GM19025 (cell line): ENCODE measurements around the gene STARD4.

Experiments used
- ATAC-seq: cut with Tn5 transposase; IDR thresholded peaks from one replicate; pipeline ENCODE4 v1.9.1; 2021; ENCODE audit warnings: mild to moderate bottlenecking, low read depth, moderate library complexity; ENCODE audit not compliant: unreplicated experiment

The STARD4 gene

DNA sequence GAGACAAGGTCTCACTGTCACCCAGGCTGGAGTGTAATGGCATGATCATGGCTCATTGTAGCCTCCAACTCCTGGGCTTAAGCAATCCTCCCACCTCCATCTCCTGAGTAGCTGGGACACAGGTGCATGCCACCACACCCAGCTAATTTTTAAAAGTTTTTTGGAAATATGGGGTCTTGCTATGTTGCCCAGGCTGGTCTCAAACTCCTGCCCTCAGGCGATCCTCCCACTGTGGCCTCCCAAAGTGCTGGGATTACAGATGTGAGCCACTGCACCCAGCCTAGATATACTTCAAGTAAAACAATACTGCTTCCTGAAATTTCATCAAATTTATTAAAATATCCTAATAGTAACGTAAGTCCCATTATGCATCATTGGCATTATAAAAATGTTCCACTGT lies 33.4 kb downstream of the STARD4 start:
- ATAC-seq = no peak

DNA sequence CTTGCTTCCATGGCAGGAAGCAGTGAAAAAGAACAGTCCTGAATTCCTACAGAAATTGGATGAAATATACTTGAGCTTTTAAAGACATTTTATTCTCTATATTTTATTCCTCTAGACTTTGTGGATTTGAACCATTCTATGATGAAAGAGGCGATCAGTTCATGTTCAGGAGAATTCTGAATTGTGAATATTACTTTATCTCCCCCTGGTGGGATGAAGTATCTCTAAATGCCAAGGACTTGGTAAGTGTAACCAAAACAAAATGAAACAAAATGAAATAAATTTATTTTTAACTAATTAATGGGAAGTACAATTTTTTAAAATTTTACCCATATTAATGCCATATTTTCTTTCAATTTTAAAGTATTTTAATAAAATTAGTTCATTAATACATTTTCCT lies 34.1 kb downstream of the STARD4 start:
- no peak for ATAC-seq

DNA sequence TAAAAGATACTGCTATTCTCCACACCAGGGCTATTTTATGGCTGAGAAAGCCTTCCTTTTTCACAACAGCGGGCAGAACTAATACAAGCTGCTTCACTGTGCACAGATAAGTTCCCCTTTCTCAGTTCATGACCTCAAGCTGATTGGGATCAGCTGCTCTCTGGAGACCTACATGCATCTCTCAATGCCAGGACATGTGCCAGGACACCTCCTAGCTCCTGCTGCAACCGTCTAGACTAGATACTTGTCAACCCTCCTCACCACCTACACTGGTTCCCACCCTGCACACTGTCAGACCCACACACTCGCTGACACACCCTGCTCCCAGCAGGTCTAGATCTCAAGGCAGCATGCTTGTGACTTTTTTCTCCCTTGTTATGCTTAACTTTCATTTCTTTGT lies 39.8 kb downstream of the STARD4 start:
- no peak for ATAC-seq

DNA sequence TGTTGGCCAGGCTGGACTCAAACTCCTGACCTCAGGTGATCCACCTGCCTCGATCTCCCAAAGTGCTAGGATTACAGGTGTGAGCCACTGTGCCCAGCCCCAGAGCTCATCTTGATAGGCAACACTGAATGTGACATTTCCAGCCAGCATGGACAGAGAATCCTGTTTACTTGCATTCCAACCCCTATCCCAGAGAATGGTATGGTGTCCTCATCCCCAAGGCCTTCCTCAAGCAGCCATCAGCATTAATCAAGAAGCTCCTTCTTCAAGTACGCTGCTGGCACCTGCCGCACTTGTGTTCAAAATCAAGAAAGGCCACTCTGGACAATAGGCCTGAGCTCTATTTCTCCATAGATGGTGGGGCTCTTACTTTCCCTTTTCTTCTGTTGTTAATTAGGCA lies 40.2 kb downstream of the STARD4 start:
- ATAC-seq = no peak

DNA sequence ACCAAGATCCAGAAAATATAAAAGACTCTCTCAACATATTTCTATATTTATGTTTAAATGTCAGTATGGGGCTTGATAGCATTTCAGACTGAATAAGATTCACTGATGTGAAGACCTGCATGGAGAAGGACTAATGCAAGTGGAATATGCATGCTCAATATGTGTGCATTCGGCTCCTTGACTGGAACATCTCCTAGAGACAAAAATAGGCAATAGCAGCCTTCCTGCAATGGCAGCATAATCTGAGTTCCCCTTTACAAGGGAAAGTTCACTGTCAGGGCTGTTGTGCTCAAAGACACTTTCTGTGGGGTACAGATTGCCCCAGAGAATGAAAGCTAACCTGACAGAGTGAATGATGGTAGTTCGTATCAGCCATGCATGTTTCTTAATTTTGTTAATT lies 42.4 kb downstream of the STARD4 start:
- no peak for ATAC-seq

DNA sequence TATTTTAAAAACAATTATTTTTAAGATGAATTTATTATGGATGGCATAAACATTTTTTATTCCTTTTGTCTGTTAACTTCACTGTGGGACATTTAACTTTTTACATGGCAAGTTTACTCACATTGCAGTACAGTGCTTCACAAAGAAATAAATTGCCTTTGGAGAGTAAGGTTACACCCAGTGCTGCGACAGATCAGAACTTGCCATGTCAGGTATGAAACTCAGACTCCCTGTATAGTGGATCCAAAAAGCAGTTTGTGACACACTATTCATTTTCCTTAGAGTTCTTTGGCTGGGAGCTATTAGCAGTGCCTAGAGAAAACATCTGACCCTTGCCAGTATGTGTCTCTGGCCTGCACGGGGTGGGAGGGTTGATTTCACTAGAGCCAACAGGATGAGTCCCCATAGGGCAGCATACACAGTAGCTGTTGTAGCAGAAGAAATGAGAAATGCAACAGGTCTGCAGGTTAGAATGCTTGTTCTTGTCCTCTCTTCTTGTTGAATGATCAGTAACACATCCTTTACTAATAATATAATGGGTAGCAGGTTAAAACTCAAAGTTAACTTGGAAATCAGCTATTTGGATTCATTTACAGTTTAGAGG lies 42.9 kb downstream of the STARD4 start:
- ATAC-seq = no peak

DNA sequence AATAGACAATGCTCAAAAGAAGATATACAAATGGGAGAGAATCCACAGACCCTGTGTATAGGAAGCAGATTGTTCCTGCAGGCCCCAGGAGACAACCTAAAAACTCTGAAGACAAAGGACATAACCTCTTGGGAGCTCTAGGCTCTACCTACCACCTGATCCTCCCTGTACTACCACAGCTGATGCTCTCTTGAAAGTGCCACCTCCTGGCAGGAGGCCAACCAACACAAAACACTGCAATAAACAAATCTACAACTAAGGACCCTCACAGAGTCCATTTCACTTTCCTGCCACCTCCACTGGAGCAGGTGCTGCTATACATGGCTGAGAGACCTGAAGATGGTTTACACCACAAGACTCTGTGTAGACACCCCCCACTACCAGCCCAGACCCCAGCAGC lies 49.0 kb downstream of the STARD4 start:
- ATAC-seq = no peak

DNA sequence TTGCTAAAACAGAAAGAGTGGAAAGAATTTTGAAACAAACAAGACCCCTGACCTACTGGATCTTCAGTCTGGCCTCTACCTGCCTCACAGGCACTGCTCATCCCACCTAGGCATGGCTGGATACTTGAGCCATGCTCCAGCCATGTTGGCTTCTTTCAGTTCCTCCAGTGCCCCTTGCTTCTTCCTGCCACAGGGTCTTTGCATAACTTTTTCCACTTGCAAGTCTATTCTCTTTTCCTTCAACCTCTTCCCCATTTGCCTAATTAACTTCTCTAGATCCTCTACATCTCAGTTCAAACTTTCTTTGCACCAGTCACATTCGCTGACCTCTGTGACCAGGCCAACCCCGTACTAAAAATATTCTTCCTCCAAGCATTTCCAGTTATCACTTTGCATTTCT lies 50.4 kb downstream of the STARD4 start:
- no peak for ATAC-seq

DNA sequence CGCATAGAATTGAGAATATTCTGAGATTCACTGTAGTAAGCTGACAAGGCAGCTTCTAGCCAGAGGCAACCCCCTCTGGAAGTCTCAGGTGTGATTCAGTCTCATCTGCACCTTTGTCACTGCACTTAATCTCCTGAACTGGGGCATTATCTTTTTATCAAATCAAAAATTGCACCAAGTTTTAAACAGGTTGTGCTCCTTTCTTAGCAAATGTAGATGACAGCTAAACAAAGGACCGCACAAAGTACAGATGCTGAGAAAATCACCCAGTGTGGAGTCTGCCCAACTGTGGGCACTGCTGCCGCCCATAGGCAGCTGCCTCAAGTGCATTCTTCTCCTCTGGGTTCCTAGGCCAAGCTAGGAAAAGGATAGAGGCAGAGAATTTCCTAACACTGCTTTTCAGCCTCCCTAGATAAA lies 51.1 kb downstream of the STARD4 start:
- no peak for ATAC-seq

DNA sequence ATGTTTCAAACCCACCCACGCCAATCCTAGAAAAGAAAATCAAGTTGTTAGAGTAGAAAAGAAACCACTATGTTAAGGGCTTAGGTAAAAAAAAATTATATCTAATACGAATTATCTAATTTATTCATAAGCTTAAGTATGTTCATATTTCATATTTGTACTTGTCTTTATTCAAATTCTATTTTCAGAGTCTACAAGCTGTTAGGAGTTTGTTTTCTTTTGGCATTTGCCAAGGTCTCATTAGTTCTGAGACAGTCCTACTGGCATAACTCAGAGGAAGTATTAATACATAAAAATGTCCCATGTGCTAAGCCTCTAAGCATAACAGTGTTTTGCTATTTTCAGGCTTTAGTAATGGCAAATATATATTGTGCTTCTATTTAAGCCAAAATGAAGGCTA lies 57.6 kb downstream of the STARD4 start:
- no peak for ATAC-seq

DNA sequence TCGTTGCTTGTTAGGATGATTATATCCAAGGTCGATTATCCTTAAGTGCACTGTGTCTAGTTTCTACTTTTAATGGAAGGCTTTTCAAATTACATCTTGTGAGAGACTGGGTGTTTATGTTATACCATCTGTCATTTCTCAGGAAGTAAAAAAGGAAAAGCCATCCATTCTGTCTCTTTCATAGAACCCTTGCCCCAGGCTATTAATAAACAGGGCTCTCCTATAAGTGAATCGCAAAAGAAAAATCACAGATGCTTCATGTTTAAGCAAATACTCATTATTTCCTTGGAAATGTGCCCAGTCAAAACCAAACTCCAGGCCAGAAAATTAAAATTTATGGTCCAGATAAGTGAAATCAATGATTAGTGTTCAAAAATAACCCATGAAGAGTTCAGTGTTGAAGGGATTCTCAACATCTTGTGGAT lies 58.1 kb downstream of the STARD4 start:
- ATAC-seq = no peak

DNA sequence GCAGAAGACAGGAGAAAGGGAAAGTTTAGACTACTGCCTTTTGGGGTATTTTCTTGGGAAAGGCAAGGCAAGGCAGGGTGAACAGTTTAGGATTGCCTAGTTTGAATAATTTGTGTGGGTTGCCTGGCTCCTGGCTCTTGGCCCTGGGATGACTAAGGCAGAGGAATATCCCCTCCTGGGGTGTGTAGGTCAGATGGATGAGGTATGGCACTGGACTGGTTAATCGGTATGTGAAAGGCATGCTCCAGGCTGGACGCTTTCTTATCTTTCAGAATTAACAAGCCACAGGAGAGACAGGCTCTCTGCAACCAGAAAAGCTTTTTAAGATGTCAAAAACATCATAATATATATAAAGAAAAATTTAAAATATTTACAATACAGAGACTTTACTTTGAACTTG lies 58.6 kb downstream of the STARD4 start:
- no peak for ATAC-seq

DNA sequence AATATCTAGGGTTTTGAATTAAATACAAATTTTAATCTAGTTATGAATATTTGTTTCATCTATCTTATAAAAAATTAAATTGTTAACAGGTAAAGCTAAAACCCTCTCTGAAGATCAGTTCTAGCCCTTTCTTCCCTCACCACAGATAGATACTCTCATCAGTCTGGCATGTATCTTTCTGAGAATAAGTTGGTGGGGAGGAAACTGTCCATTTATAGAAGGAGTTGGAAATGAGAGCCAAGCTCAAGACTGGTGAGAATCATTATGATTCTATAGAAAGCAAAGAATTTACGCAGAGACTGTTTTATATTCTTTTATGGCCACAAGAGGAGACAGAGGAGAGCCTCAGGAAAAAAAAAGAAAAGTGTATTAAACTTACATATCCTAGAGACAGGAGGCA lies 59.0 kb downstream of the STARD4 start:
- no peak for ATAC-seq

DNA sequence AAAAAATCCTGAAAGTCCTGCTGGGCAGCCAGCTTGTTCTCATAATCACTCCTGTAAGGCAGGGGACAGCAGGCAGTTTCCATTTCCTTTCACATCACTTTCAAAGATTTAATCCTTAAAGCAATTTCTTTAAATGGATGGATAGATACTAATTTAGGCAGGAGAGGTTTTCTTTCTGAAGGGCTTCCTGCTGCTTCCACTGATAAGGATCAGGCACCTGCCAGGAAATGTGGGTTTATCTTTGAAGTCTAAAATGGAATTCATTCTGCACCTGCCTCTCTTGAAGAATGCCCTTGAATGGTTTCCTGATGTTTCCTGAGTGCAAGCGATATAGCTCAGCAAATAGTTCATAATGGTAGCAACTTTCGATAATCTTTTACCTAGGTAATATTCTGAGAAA lies 64.5 kb downstream of the STARD4 start:
- ATAC-seq = no peak

DNA sequence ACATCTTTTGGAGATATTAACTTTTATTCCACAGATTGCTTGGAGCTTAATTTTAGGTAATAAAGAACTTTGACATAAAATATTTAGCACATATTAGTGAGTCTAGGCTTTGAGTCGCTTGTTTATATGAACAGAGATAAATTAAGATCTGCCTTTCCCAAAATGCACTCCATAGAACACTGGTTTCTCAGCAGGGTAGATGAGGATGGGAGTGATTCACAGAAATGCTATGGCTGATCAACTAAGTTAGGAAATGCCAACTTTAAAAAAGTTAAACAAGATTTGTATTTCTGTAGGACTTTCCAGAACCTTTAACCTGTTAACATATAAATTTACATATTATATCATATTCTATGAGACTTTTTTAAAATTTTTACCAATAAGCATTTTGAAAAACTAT lies 65.2 kb downstream of the STARD4 start:
- no peak for ATAC-seq
